ENCODE results near the gene ERGIC3.

Gene ERGIC3

DNA sequence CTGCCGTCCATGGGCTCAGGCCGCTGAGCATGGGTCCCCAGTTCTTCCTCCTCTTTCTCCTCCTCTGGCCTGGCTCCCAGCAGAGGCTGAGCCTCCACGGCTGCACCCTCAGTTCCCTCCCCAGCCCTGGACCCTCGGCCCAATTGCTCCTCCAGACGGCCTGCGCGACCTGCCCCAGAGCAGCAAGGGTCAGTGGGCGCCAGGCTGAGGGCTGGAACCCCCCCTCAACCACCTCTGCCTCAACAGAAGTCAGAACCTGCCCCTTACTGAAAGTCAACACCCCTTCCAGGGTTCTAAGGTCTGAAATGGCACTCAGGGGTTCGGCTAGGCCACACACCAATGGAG is 57.9 kb downstream of the ERGIC3 start:
- no peak for DNase-seq

DNA sequence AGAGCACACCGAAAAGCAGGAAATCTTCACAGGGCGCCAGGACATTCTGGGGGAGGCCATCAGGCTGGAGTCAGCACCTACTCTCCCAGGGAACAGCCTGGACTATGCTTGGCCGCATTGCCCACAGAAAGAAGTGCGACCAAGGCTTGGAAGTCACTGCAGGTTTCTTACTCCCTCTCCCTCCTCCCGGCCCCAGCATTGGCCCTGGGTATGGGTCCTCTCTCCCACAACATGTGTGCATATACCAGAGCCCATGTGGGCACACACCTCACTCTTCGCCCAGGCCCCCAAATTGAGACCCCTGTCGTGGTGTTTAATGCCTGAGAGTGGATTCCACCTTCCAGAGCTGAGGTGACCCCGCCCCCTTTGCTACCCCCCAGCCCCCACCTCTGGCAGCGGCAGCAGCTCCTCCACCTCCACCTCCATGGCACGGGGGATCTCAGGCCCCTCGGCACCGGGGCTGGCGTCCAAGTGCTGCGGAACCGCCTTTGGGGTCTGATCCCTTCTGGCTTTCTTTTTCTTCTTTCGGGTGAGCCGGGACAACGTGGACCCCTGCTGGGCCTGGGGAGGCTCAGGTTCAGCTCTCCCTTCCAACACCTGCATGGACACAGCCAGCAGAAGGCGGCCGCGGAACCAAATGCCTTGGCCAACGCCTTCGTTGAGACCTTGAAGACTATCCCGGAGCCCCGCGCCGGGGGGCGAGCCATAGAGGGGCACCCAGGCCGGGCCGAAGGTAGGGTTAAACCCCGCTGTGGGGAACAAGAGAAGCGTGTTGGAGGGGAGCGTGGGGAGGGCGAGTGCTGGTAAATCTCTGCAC is 58.5 kb downstream of the ERGIC3 start:
- DNase-seq: no peak

DNA sequence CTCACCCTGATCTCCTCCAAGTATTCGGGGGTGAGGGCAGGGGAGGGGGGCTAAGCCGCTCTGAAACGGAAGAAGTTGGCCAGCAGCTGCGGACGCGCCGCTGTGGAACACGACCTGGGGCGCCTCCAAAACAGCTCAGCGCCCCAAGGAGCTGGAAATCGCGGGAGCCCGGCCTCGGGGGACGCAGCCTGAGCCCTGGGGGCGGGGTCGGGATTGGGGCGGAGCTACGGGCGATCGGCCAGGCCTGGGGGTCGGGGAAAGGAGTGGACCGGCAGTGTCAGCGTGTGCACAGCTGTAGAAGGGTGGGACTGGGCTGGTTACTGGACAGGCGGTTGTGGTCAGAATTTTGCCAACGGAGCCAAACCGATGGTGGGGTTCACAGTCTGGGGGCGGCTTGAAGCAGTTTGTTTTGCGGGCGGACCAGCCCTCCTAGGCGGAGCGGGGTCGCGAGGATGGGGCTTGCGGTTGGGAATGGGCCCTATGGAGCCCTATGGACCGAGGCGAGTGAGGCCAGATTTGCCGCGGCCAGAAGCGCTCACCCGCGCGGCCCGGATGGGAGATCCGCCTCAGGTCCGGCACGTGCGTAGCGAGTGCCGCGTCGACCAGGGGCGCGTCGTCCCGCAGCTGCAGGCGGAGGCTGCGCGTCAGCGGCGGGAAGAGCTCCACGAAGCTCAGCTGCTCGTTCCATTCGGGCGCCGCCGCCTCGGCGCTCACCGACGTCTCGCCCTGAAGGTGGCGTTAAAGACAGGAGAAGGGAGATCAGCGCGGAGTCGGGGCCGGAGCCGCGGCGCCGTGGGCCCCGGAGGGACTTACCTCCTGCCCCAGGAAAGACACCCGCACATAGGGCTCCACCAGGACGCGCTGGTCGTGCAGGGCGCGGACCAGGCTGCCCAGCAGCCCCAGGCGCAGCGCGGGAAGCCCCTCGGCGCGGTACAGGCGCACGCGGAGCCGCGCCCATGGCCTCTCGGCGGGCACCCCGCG is 59.4 kb downstream of the ERGIC3 start:
- peak; percentile 72 for DNase-seq

- no peak for DNase-seq
Observed at GRCh38 chr20:35601990-35602389, 60.1 kb downstream of the ERGIC3 start.

DNA sequence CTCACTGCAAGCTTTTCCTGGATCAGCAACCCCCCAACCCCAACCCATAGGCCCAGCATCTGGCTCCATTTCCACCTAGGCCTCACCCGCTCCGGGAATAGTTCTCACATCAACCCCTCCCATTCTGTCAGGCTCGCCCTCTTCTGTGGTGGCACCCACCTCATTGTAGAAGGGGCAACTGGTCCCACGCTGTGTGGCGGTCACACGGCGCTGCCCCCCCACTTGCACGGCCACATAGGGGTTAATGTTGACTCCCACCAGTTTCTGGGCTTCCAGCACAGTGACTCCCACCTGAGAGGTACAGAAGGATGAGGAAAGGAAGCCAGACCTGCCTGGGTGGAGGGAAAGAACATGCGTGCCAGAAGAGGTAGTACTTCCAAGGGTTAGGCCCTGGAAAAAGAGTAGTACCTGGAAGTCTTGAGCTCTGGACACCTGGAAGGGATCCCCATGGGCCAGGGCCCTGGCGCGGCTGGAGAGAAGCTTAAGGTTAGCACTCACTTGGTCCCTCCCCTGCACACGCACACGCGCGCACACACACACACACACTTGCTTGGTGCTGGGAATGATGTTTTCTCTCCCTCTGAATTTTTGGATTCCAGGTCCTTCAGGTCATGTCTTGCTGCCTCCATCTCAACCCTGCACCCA is 61.1 kb downstream of the ERGIC3 start:
- no peak for DNase-seq

- no peak for DNase-seq
Observed at GRCh38 chr20:35603695-35604448, 62.0 kb downstream of the ERGIC3 start.

DNA sequence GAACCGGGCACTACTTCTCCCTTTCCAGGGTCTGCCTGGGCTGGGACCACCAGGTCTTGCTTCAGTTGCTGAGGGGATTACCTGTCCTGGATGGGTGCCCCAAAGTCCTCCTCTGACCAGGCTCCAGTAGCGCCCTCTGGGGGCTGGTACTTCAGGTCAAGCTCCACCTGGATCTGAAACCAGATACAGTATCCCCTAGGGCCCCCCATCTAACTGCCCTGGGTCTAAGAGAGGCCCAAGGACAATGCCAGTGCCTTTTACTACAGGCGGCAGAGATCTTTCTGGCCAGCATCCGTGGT is 62.5 kb downstream of the ERGIC3 start:
- DNase-seq: no peak

- DNase-seq: no peak
Observed at GRCh38 chr20:35606127-35606526, 64.2 kb downstream of the ERGIC3 start.

All from activated effector memory CD4-positive, alpha-beta T cell treated with Interleukin-2 at 50 U/mL for 16 hours (primary cell).